Neural crest cell (in vitro differentiated cells): ENCODE data around the gene PRSS38. TPM values are rescaled to one million over a fixed set of nuclear protein-coding genes. Genes with fewer than 3 reads are reported as not detected.

Experiments used
- DNase-seq: peaks from one replicate; pipeline ENCODE4 v3.0.0; 2021; ENCODE audit warnings: low read depth, mixed read lengths, low spot score
- H3K27ac Mint-ChIP-seq: one replicate; pipeline ENCODE4 v1.8.0; 2021; ENCODE audit warnings: mild to moderate bottlenecking, mixed read lengths; ENCODE audit not compliant: unreplicated experiment
- H3K27me3 Mint-ChIP-seq: 2 replicates; pipeline ENCODE4 v1.8.0; 2021; ENCODE audit warnings: low read depth, mild to moderate bottlenecking, mixed read lengths
- H3K36me3 Mint-ChIP-seq: 2 replicates; pipeline ENCODE4 v1.8.0; 2021; ENCODE audit warnings: low read depth, mild to moderate bottlenecking, mixed read lengths
- H3K4me1 Mint-ChIP-seq: 2 replicates; pipeline ENCODE4 v1.8.0; 2021; ENCODE audit warnings: mixed read lengths
- H3K4me3 Mint-ChIP-seq: one replicate; pipeline ENCODE4 v1.8.0; 2021; ENCODE audit warnings: mild to moderate bottlenecking, mixed read lengths
- H3K9me3 Mint-ChIP-seq: 2 replicates; pipeline ENCODE4 v1.8.0; 2021; ENCODE audit warnings: mixed read lengths
- CTCF ChIP-seq: fragments of 200-600 bp; sonication (generic); conservative IDR thresholded peaks from 2 replicates; pipeline ENCODE4 v1.5.0; 2021; ENCODE audit warnings: antibody characterized with exemption, mild to moderate bottlenecking
- total RNA-seq: library from RNA; stranded (reverse); gene quantifications from 2 replicates; pipeline ENCODE4 v1.2.1, GENCODE V29; 2021

Gene PRSS38
- total RNA-seq, 1 donor from 2014 or later, result not detected

- H3K9me3 Mint-ChIP-seq, result no peaks in the 10 kb centered on the region
- no peak overlapping the region for H3K27ac Mint-ChIP-seq
- TF ChIP-seq CTCF, result no peak
- H3K4me1 Mint-ChIP-seq, result no peaks in the 10 kb centered on the region
- DNase-seq, result no peak
- H3K27me3 Mint-ChIP-seq, result no peaks in the 10 kb centered on the region
- no peak overlapping the region for H3K4me3 Mint-ChIP-seq
- H3K36me3 Mint-ChIP-seq, result peaks cover 6% of the 10 kb centered on the region
These were observed 46.8 kb upstream of the PRSS38 start for GRCh38 chr1:227768640-227769039.

DNA sequence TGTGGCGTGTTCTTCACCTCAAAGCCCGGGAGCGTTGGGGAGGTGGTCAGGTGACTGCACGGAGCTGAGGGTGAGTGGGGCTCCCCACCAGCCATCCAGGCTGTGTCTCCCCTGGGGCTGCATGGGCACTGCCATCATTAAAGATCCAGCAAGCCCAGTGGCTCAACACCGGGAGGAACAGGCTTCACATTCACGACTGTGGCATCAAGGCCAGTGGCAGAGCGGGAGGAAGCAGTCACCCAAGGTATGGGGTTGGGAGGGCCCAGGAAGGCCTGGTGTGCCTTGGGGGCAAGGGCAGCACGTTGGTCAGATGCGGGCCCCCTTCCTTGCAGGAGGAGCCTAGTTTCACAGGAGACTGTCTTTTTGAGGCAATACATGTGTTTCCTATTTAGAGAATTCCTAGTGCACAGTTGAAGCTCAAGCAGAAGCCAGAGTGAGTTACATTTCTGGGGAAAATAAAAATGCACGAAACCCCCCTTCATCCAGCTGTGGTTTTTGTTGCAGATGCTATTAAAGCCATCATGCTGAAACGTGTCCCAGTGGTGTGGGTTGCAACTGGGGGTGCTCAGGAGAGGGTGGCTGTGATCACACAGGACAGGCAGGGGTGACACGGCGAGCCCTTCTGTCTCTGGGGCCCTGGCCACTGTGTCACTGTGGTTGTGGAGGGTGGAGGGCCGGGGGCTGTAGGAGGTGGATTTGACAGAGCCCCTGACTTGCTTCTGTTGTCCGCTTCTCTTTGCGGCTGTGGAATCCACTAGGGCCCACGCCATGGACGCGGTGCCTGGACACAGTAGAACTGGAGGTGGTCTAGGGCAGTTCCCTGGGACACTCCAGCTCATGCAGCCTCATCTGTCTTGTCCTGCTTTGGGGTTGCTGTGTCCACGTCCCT, 46.2 kb upstream of the PRSS38 start:
- no peak for TF ChIP-seq CTCF
- Mint-ChIP-seq H3K4me1 (no peaks in the 10 kb centered on the region), H3K36me3 (peaks cover 6% of the 10 kb centered on the region), H3K27me3 (no peaks in the 10 kb centered on the region), H3K27ac (no peak overlapping the region), H3K4me3 (no peak overlapping the region), H3K9me3 (no peaks in the 10 kb centered on the region)
- no peak for DNase-seq

DNA sequence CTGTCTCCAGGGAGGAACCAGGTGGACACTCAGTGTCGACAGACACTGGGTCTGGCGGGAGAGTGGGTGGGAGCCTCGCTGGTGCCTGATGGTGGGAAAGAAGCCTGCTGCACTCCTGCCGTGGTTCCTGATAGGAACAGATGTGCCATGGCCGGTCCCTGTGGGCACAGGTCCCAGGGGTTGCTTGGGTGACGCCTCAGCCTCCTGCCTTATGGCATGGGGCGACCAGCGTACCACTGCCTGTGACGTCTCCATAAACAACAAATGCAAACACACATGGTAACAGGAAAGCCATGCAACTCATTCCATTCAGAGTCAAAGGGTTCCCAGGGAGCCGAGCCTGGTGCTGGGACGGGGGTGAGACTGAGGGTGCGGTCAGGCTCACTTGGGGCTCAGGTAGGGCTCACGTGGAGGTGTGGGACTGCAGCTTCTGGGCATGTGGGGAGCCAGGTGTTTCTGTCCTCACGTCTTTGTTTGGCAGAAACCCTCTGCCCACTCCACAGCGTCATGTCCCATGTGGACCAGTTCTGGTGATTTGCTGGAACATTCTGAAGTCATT, 45.5 kb upstream of the PRSS38 start:
- no peak for TF ChIP-seq CTCF
- Mint-ChIP-seq H3K4me3 (no peak overlapping the region), H3K27me3 (no peaks in the 10 kb centered on the region), H3K36me3 (peaks cover 6% of the 10 kb centered on the region), H3K27ac (no peak overlapping the region), H3K9me3 (no peaks in the 10 kb centered on the region), H3K4me1 (no peaks in the 10 kb centered on the region)
- no peak for DNase-seq

DNA sequence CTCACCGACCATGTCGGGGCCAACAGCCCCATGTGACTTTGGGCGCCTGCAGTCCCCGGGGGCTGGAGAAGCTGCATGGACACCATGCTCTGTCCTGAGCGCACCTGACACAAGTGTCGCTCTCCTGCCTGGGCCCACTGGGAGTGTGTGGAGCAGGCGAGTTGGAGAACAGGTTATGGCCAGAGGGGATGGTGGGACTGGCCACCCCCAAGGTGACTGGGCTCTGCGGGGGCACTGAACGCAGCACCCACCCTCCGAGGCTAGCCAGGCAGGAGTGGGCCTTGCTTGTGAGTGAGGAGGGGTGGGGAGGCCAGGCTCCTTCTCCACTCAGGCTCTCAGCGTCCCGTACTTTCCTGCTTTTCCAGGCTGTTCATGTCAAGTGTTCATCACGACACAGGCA, 44.7 kb upstream of the PRSS38 start:
- Mint-ChIP-seq H3K27me3 (no peaks in the 10 kb centered on the region), H3K9me3 (no peaks in the 10 kb centered on the region), H3K4me3 (no peak overlapping the region), H3K27ac (no peak overlapping the region), H3K4me1 (no peaks in the 10 kb centered on the region), H3K36me3 (peaks cover 6% of the 10 kb centered on the region)
- TF ChIP-seq CTCF, result no peak
- DNase-seq, result no peak

- Mint-ChIP-seq H3K4me1 (peaks cover 4% of the 10 kb centered on the region), H3K9me3 (no peaks in the 10 kb centered on the region), H3K27me3 (no peaks in the 10 kb centered on the region), H3K27ac (no peak overlapping the region), H3K36me3 (peaks cover 6% of the 10 kb centered on the region), H3K4me3 (no peak overlapping the region)
- no peak for DNase-seq
- no peak for TF ChIP-seq CTCF
These were observed 44.1 kb upstream of the PRSS38 start for GRCh38 chr1:227771326-227771725.
